Endometrium (tissue), 2 donors: Measurements from ENCODE around the gene STRN3.
"Not testable (repeated sequence)": the region's sequence is repeated elsewhere in the genome, so short reads cannot be mapped to it uniquely, and the experiment has no call there.

Experiments
- FAIRE-seq: peaks from 2 replicates; lab custom pipeline; 2012; peaks lifted over from hg19 to GRCh38; lab: Jason Lieb, UNC
- donor health status: control.
- donor health status: control.

STRN3 gene

GRCh38 chr14:31000629-31001338 lies 25.4 kb downstream of the STRN3 start:
- no peak for FAIRE-seq

- FAIRE-seq = no peak
These were observed 27.0 kb downstream of the STRN3 start for GRCh38 chr14:30999038-30999773.

- no peak for FAIRE-seq
These were observed 28.0 kb downstream of the STRN3 start for GRCh38 chr14:30998100-30998706.

- FAIRE-seq = no peak
These were observed 29.1 kb downstream of the STRN3 start for GRCh38 chr14:30996892-30997659.

- no peak for FAIRE-seq
These were observed 30.5 kb downstream of the STRN3 start for GRCh38 chr14:30995689-30996088.

- no peak for FAIRE-seq
These were observed 31.2 kb downstream of the STRN3 start for GRCh38 chr14:30994681-30995620.

- no peak for FAIRE-seq
These were observed 33.1 kb downstream of the STRN3 start for GRCh38 chr14:30993071-30993470.

GRCh38 chr14:30991408-30991807 lies 34.8 kb downstream of the STRN3 start:
- no peak for FAIRE-seq

- FAIRE-seq = no peak
These were observed 35.4 kb downstream of the STRN3 start for GRCh38 chr14:30990770-30991169.

- FAIRE-seq = peak; percentile 12
These were observed 37.7 kb downstream of the STRN3 start for GRCh38 chr14:30988509-30988908.

GRCh38 chr14:30985796-30986195 lies 40.4 kb downstream of the STRN3 start:
- FAIRE-seq = no peak

GRCh38 chr14:30983858-30984257 lies 42.3 kb downstream of the STRN3 start:
- no peak for FAIRE-seq

GRCh38 chr14:30982533-30982932 lies 43.6 kb downstream of the STRN3 start:
- no peak for FAIRE-seq

GRCh38 chr14:30980980-30981379 lies 45.2 kb downstream of the STRN3 start:
- FAIRE-seq = no peak

- FAIRE-seq = peak; percentile 70
These were observed 46.0 kb downstream of the STRN3 start for GRCh38 chr14:30980106-30980704.

- no peak for FAIRE-seq
These were observed 48.4 kb downstream of the STRN3 start for GRCh38 chr14:30977752-30978151.

GRCh38 chr14:30974628-30975027 lies 51.6 kb downstream of the STRN3 start:
- FAIRE-seq = no peak

- no peak for FAIRE-seq
These were observed 53.1 kb downstream of the STRN3 start for GRCh38 chr14:30972882-30973582.

GRCh38 chr14:30972036-30972732 lies 54.0 kb downstream of the STRN3 start:
- not testable (repeated sequence) for FAIRE-seq

GRCh38 chr14:30971586-30971985 lies 54.6 kb downstream of the STRN3 start:
- no peak for FAIRE-seq
